Spleen (tissue), 11 donors: ENCODE results near the gene BAIAP2L1. TPM values are rescaled to one million over a fixed set of nuclear protein-coding genes. Genes with fewer than 3 reads are reported as not detected.

Experiments used
- DNase-seq: peaks from one replicate; pipeline ENCODE4 v3.0.0-alpha.2; 2020
- H3K27ac ChIP-seq, 8 donors: fragments of 200-600 bp; sonication (generic) in 7 of 8; 1 replicate in 4 of 8; 2 replicates in 4 of 8; pipeline versions ENCODE4 v1.5.0 to v1.8.0; 2016 to 2021; ENCODE audit warnings: inconsistent platforms in 4 of 8, mild to moderate bottlenecking in 4 of 8, moderate library complexity in 1 of 8
- H3K27me3 ChIP-seq, 7 donors: fragments of 200-600 bp; sonication (generic) in 6 of 7; replicated peaks in 1 of 7; 1 replicate in 4 of 7; 2 replicates in 3 of 7; pipeline versions ENCODE4 v1.5.0 to v1.8.0; 2016 to 2021; ENCODE audit warnings: inconsistent platforms in 3 of 7, mild to moderate bottlenecking in 1 of 7
- H3K36me3 ChIP-seq, 6 donors: fragments of 200-600 bp; sonication (generic) in 5 of 6; 1 replicate in 4 of 6; 2 replicates in 2 of 6; pipeline versions ENCODE4 v1.5.0 to v1.8.0; 2016 to 2021; ENCODE audit warnings: inconsistent platforms in 2 of 6
- H3K4me1 ChIP-seq, 6 donors: fragments of 200-600 bp; sonication (generic) in 5 of 6; 1 replicate in 3 of 6; 2 replicates in 3 of 6; pipeline versions ENCODE4 v1.5.0 to v1.8.0; 2016 to 2021; ENCODE audit warnings: inconsistent platforms in 3 of 6
- H3K4me3 ChIP-seq, 8 donors: fragments of 200-600 bp; sonication (generic) in 7 of 8; 1 replicate in 4 of 8; 2 replicates in 4 of 8; pipeline versions ENCODE4 v1.5.0 to v1.8.0; 2016 to 2021; ENCODE audit warnings: inconsistent platforms in 4 of 8, mild to moderate bottlenecking in 4 of 8, moderate library complexity in 2 of 8
- H3K9me3 ChIP-seq, 8 donors: fragments of 200-600 bp; sonication (generic) in 7 of 8; 1 replicate in 4 of 8; 2 replicates in 4 of 8; pipeline versions ENCODE4 v1.5.0 to v1.8.0; 2016 to 2021; ENCODE audit warnings: inconsistent platforms in 4 of 8
- POLR2A ChIP-seq, 3 donors: fragments of 450-650 bp; IDR thresholded peaks; one replicate each; pipeline ENCODE4 v1.5.1; 2017; ENCODE audit warnings: antibody characterized with exemption in 3 of 3, mild to moderate bottlenecking in 1 of 3
- POLR2AphosphoS5 ChIP-seq, 3 donors: sonication (generic); formaldehyde crosslinking; IDR thresholded peaks; one replicate each; pipeline ENCODE4 v1.5.1; 2017; ENCODE audit warnings: antibody characterized with exemption in 3 of 3
- WGBS, 5 donors: extraction: QIAGEN DNeasy Blood & Tissue Kit in 3 of 5; methylation state at CpG; one replicate each; pipeline versions ENCODE4 v1.1.5 to v1.1.7; 2013 to 2018; 5-methylcytosine and 5-hydroxymethylcytosine counted together
- intact Hi-C: fragments of 100-400 bp; cut with DNase I; formaldehyde crosslinking; loops from one replicate; pipeline ENCODE4 v1.15.0; 2023; ENCODE audit warnings: low total_unique reads
- polyA plus RNA-seq, 3 donors: library from polyadenylated mRNA; stranded (reverse); fragments of 200-250 nt; gene quantifications; one replicate each; pipeline ENCODE4 v1.2.1, GENCODE V29; 2013
- total RNA-seq, 7 donors: library from RNA; depleted of rRNA in 3 of 7; stranded (reverse); fragments of >200 nt in 3 of 7; fragmentation: NEBNext Ultra II Directional in 4 of 7; extraction: Animal tissue kit (Norgen Biotek cat#: 25700) in 4 of 7; gene quantifications; one replicate each; pipeline versions ENCODE4 v1.1.0 to v1.2.1, GENCODE V29; 2016 to 2021
- TF ChIP-seq, protein P1 (sequence below), 11 experiments: fragments of 200-600 bp in 7 of 11; fragments of 450-650 bp in 4 of 11; sonication (generic) in 4 of 11; IDR thresholded peaks in 8 of 11; conservative IDR thresholded peaks in 3 of 11; 1 replicate in 7 of 11; 2 replicates in 4 of 11; pipeline versions ENCODE4 v1.4.0 to v1.8.0; 2016 to 2021; ENCODE audit warnings: antibody characterized with exemption in 11 of 11, inconsistent platforms in 4 of 11, mild to moderate bottlenecking in 1 of 11
- donor health status: healthy with polysubstance abuse.
- donor health status: DM: no; HTN: no; CAD: no; lungs with moderate emphysema.
- donor health status: DM: no; HTN: no; CAD: no.
- donor health status: Bipolar disorder and iron deficiency.
- donor health status: healthy.
- donor health status: DM: no; HTN: no; CAD: no.
- donor health status: DM: yes; HTN: yes; CAD: no.

BAIAP2L1 gene
- total and polyA plus RNA-seq, 10 donors: 0.72 to 2.6 (median 1.5) TPM

DNA sequence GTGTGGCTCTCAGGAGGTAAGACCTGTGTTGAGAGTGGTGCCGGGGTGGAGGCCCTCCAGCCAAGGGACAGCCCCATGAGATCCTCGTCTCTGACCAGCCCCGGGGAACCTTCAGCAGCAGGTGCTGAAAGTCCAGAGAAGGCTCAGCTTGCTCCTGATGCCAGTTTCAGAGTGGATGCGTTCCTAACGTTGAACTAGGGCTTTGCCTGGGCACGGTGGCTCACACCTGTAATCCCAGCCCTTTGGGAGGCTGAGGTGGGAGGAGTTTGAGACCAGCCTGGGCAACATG lies 45.7 kb downstream of the BAIAP2L1 start:
- Histone ChIP-seq H3K27ac (no peak overlapping the region), H3K27me3 (no peaks in the 10 kb centered on the region), H3K9me3 (no peaks in the 10 kb centered on the region), H3K4me1 (peaks cover 0 to 5% (median 0%) of the 10 kb centered on the region in 6 donors), H3K4me3 (no peak overlapping the region), H3K36me3 (no peaks in the 10 kb centered on the region)
- WGBS, 5 donors: 77 to 96% (median 90%) methylated on average over 6 of the region's 6 CpGs
- intact Hi-C loops: no loop called here
- TF ChIP-seq POLR2AphosphoS5 (IDR thresholded peaks at IDR 0.05): no peak
- TF ChIP-seq, protein P1, sequence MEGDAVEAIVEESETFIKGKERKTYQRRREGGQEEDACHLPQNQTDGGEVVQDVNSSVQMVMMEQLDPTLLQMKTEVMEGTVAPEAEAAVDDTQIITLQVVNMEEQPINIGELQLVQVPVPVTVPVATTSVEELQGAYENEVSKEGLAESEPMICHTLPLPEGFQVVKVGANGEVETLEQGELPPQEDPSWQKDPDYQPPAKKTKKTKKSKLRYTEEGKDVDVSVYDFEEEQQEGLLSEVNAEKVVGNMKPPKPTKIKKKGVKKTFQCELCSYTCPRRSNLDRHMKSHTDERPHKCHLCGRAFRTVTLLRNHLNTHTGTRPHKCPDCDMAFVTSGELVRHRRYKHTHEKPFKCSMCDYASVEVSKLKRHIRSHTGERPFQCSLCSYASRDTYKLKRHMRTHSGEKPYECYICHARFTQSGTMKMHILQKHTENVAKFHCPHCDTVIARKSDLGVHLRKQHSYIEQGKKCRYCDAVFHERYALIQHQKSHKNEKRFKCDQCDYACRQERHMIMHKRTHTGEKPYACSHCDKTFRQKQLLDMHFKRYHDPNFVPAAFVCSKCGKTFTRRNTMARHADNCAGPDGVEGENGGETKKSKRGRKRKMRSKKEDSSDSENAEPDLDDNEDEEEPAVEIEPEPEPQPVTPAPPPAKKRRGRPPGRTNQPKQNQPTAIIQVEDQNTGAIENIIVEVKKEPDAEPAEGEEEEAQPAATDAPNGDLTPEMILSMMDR (IDR thresholded peaks at IDR 0.05 in 8 of 11, conservative IDR thresholded peaks at IDR 0.05 in 3 of 11): no peak
- no peak for DNase-seq

DNA sequence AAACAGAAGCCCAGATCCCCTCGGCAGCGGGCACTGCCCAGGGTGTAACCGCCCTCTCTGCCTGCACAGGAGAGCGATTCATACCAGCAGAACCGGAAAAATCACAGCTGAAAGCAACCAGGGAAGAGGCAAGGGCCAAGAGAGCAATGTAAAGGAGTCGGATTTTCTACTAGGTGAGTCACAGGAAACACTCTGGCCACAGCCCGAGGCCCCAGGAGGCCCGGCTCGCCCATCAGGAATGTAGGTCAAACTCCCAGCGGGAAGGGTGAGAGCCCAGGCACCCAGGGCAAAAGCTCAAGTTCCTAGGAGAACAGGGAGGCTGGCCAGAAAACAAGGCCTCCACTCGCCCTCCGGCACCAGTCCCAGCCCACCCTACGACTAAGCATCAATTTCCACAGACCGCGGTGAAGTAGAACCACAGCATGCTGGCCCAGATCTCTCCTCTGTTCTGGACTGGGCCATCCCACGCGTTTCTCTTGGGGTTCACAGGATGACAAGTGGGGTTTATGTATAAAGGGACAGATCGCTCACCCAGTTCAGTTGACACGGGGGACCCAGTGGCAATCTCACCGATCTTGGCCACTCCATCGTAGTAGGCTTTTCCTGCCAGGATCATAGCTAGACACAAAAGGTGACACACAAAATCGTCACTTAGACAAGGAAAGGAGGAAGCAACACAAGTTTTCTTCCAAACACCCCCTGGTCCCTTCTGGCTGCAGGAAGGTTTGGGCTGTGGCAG lies 46.2 kb downstream of the BAIAP2L1 start:
- no peak for DNase-seq
- Histone ChIP-seq H3K4me3 (no peak overlapping the region), H3K27ac (no peak overlapping the region), H3K4me1 (no peaks in the 10 kb centered on the region), H3K36me3 (no peaks in the 10 kb centered on the region), H3K27me3 (no peaks in the 10 kb centered on the region), H3K9me3 (no peaks in the 10 kb centered on the region)
- TF ChIP-seq POLR2AphosphoS5 (IDR thresholded peaks at IDR 0.05): no peak
- TF ChIP-seq POLR2A (IDR thresholded peaks at IDR 0.05): no peak
- TF ChIP-seq, protein P1 (IDR thresholded peaks at IDR 0.05 in 8 of 11, conservative IDR thresholded peaks at IDR 0.05 in 3 of 11): no peak
- 80 to 89% (median 87%) methylated on average over 22 of the region's 22 CpGs for WGBS, 5 donors
- intact Hi-C loops: no loop called here

DNA sequence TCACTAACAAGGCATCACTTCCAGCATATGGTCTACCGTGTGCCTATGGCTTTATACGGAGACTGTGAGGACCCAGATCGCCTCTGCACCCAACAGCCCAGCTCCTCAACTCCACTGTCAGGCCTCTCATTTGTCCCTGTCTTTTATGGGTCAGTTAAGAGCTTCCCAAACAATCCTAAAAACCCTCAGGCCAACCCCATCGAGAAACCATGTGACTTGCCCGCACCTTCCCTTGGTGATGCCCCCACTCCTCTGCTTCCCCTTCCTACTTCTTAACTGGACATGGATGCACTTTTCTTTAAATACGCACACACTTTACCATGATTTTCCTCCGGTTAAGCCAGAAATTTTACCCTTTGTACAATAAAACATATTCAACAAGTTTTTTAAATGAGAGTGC lies 46.8 kb downstream of the BAIAP2L1 start:
- intact Hi-C loops: no loop called here

DNA sequence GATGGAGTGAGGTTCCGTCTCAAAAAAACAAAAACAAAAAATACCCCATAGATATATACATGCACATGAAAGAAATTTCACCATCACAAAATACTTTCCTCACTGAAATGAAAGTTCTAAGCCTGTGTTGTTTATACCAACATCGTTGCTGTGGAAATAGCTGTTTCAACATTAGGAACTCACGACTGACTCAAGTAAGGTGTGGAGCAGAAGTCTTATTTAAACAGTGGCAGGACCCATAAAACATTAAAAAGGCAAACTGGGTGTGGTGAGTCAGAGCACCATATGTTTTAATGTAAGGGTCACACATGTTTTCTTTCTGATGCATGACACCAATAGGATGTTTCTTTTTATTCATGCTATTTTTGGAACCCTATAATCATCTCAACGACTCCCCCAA lies 48.3 kb downstream of the BAIAP2L1 start:
- H3K9me3 ChIP-seq: no peaks in the 10 kb centered on the region
- no peaks in the 10 kb centered on the region for H3K36me3 ChIP-seq
- WGBS, 5 donors: 68 to 80% (median 76%) methylated on average over 4 of the region's 4 CpGs
- no peaks in the 10 kb centered on the region for H3K27me3 ChIP-seq
- intact Hi-C loops: no loop called here
- H3K4me3 ChIP-seq: no peak overlapping the region
- no peaks in the 10 kb centered on the region for H3K4me1 ChIP-seq
- TF ChIP-seq POLR2A (IDR thresholded peaks at IDR 0.05) (no peak), POLR2AphosphoS5 (IDR thresholded peaks at IDR 0.05) (no peak)
- TF ChIP-seq, protein P1 (IDR thresholded peaks at IDR 0.05 in 8 of 11, conservative IDR thresholded peaks at IDR 0.05 in 3 of 11): no peak
- DNase-seq: no peak
- H3K27ac ChIP-seq: no peak overlapping the region

More for the DNA sequence above, 46.8 kb downstream of the BAIAP2L1 start:
- H3K4me1 ChIP-seq: no peaks in the 10 kb centered on the region
- TF ChIP-seq POLR2A (IDR thresholded peaks at IDR 0.05): no peak
- TF ChIP-seq, protein P1 (IDR thresholded peaks at IDR 0.05 in 8 of 11, conservative IDR thresholded peaks at IDR 0.05 in 3 of 11): no peak
- no peak for TF ChIP-seq POLR2AphosphoS5 (IDR thresholded peaks at IDR 0.05)
- no peak overlapping the region for H3K27ac ChIP-seq
- H3K36me3 ChIP-seq: no peaks in the 10 kb centered on the region
- H3K9me3 ChIP-seq: no peaks in the 10 kb centered on the region
- 89 to 93% (median 90%) methylated on average over 7 of the region's 7 CpGs for WGBS, 5 donors
- no peaks in the 10 kb centered on the region for H3K27me3 ChIP-seq
- H3K4me3 ChIP-seq: no peak overlapping the region
- no peak for DNase-seq
